Pancreas (tissue), 10 donors: Measurements from ENCODE around the gene GORASP2. TPM values are rescaled to one million over a fixed set of nuclear protein-coding genes. Genes with fewer than 3 reads are reported as not detected.

Experiments
- ATAC-seq, 4 donors: fragments of 200-7000 bp; cut with Tn5 transposase; one replicate each; pipeline versions ENCODE4 v1.8.0 to v1.9.1; 2020; ENCODE audit warnings: mild to moderate bottlenecking in 4 of 4, moderate library complexity in 4 of 4
- DNase-seq, 6 donors: peaks; one replicate each; pipeline ENCODE4 v3.0.0-alpha.2; 2020
- FAIRE-seq: peaks from 2 replicates; lab custom pipeline; 2012; peaks lifted over from hg19 to GRCh38; lab: Jason Lieb, UNC
- H3K27ac ChIP-seq, 4 donors: fragments of 200-600 bp; sonication (generic); 1 replicate in 3 of 4; 2 replicates in 1 of 4; pipeline versions ENCODE4 v1.5.0 to v1.8.0; 2020
- H3K27me3 ChIP-seq, 4 donors: fragments of 200-600 bp; one replicate each; pipeline ENCODE4 v1.8.0; 2021
- H3K36me3 ChIP-seq, 3 donors: fragments of 200-600 bp; sonication (generic) in 1 of 3; one replicate each; pipeline versions ENCODE4 v1.5.0 to v1.8.0; 2020 to 2021
- H3K4me1 ChIP-seq, 3 donors: fragments of 200-600 bp; one replicate each; pipeline ENCODE4 v1.8.0; 2021
- H3K4me3 ChIP-seq, 4 donors: fragments of 200-600 bp; sonication (generic) in 2 of 4; one replicate each; pipeline versions ENCODE4 v1.5.0 to v1.8.0; 2020 to 2021
- H3K9me3 ChIP-seq, 4 donors: fragments of 200-600 bp; one replicate each; pipeline ENCODE4 v1.8.0; 2021
- whole genome bisulfite sequencing, 2 donors: extraction: QIAGEN DNeasy Blood & Tissue Kit; methylation state at CpG; one replicate each; pipeline ENCODE4 v1.1.7; 2013; 5-methylcytosine and 5-hydroxymethylcytosine counted together
- intact Hi-C, 3 donors: fragments of 100-400 bp; cut with DNase I; formaldehyde crosslinking; loops; one replicate each; pipeline versions ENCODE4 v1.11.1 to v1.14.2; 2022
- polyA plus RNA-seq, 2 donors: library from polyadenylated mRNA; stranded (reverse); fragments of 200-250 nt; gene quantifications; one replicate each; pipeline ENCODE4 v1.2.3, GENCODE V29; 2013
- total RNA-seq, 6 donors: library from RNA; stranded (reverse); fragmentation: NEBNext Ultra II Directional in 4 of 6; extraction: Animal tissue kit (Norgen Biotek cat#: 25700) in 4 of 6; gene quantifications; one replicate each; pipeline versions ENCODE4 v1.2.1 to v1.2.4, GENCODE V29; 2021 to 2023
- TF ChIP-seq, protein P1 (sequence below), 4 donors: fragments of 200-600 bp; sonication (generic) in 3 of 4; IDR thresholded peaks; one replicate each; pipeline versions ENCODE4 v1.5.0 to v1.8.0; 2021; ENCODE audit warnings: antibody characterized with exemption in 4 of 4
- donor health status: healthy with polysubstance abuse.
- donor health status: DM: no; HTN: no; CAD: no; lungs with moderate emphysema.
- donor health status: DM: no; HTN: no; CAD: no.
- donor health status: control.
- donor health status: control.
- donor health status: Bipolar disorder and iron deficiency.
- donor health status: DM: yes; HTN: yes; CAD: no.
- donor health status: DM: no; HTN: no; CAD: no.
- donor health status: DM: no; HTN: no; CAD: no.
- donor health status: DM: yes; HTN: yes; CAD: no.

Gene GORASP2
- total and polyA plus RNA-seq, 8 donors: 22.6 to 52.4 (median 41.0) TPM

DNA sequence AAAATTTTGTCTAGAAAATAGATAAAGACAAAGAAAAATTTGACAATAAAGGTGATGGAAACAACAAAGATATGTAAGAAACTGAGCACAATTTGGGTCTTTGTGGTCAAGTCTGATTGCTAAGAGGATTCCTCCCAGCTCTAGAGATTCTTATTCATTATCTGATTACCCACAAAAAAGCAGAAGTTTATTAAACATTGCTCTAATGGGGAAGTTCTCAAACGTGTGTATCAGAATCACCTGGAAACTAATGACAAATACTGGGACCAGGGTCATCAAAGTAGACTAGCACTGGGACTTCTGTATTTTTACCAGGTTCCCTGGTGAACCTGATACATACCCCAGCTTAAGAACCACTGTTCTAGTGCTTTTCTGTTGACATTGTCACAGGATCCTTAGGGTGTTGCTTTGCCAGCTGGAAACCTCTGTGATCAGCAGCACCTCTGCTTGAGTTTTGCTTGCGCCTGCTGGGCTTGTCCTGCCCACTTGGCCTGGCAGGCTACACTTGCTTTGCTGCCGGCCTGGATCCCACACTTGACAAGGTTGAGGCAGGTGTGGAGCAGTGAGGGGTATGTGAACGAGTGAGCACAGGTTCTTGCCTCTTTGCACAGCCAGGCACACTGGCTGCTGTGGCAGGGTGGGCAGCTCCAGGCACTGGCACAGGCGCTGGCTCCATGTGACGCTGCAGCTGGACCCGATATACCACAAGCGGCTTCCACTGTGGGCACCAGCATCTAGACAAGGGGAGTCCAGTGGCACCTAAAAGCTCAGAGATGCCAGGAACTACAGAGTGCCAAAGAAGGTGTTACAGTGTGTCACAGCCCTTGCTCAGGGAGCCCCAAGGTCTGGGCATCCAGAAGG, 6.2 kb upstream of the GORASP2 start:
- 85 to 88% methylated on average over 8 of the region's 8 CpGs for WGBS, 2 donors
- no peaks in the 10 kb centered on the region for H3K36me3 ChIP-seq
- no peak overlapping the region for H3K4me3 ChIP-seq
- intact Hi-C loops: no loop called here
- FAIRE-seq: no peak
- TF ChIP-seq, protein P1, sequence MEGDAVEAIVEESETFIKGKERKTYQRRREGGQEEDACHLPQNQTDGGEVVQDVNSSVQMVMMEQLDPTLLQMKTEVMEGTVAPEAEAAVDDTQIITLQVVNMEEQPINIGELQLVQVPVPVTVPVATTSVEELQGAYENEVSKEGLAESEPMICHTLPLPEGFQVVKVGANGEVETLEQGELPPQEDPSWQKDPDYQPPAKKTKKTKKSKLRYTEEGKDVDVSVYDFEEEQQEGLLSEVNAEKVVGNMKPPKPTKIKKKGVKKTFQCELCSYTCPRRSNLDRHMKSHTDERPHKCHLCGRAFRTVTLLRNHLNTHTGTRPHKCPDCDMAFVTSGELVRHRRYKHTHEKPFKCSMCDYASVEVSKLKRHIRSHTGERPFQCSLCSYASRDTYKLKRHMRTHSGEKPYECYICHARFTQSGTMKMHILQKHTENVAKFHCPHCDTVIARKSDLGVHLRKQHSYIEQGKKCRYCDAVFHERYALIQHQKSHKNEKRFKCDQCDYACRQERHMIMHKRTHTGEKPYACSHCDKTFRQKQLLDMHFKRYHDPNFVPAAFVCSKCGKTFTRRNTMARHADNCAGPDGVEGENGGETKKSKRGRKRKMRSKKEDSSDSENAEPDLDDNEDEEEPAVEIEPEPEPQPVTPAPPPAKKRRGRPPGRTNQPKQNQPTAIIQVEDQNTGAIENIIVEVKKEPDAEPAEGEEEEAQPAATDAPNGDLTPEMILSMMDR (IDR thresholded peaks at IDR 0.05): no peak
- no peaks in the 10 kb centered on the region for H3K27me3 ChIP-seq
- DNase-seq: no peak
- no peaks in the 10 kb centered on the region for H3K4me1 ChIP-seq
- H3K27ac ChIP-seq: no peak overlapping the region
- no peaks in the 10 kb centered on the region for H3K9me3 ChIP-seq
- no peak for ATAC-seq

DNA sequence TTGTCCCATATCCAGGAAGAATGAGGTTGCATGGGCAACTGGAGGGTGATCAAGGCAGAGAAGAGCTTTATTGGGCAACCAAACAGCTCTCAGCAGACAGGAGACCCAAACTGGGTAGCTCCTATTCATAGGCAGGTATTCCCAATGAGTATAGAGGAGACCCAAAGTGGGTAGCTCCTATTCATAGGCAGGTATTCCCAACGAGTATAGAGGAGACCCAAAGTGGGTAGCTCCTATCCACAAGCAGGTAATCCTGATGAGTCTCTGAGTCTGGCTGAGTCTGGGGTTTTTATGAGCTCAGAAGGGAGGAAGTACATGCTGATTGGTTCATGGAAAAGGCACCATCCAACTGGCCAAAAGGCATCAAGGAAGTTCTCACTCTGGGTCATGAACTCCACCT, 5.3 kb upstream of the GORASP2 start:
- intact Hi-C loops: no loop called here
- Histone ChIP-seq H3K9me3 (no peaks in the 10 kb centered on the region), H3K4me3 (no peak overlapping the region), H3K4me1 (no peaks in the 10 kb centered on the region), H3K27ac (no peak overlapping the region), H3K36me3 (no peaks in the 10 kb centered on the region), H3K27me3 (no peaks in the 10 kb centered on the region)
- 75 to 87% methylated on average over 1 of the region's 1 CpG for whole genome bisulfite sequencing, 2 donors
- no peak for DNase-seq
- TF ChIP-seq, protein P1 (IDR thresholded peaks at IDR 0.05): no peak
- ATAC-seq: no peak
- no peak for FAIRE-seq

DNA sequence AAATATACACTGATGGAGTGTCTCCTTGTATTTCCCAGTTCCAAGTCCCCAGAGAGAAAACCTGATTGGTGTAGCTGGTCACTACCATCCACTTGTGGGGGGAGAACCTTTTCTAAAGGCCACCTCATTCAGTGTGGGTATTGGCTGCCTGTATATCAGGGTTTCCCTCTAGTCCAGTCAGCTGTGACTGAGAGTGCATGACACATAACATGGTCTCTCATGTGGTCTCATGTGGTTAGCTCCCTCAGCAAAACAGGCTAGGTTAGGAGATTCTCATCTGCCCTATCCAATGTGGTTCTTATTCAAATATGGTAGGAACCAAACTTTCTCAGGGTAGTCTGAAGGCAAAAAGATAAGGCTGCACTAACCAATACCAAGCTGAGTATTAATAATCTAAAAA, 4.1 kb upstream of the GORASP2 start:
- Histone ChIP-seq H3K4me3 (no peak overlapping the region), H3K9me3 (no peaks in the 10 kb centered on the region), H3K4me1 (no peaks in the 10 kb centered on the region), H3K36me3 (no peaks in the 10 kb centered on the region), H3K27ac (no peak overlapping the region), H3K27me3 (no peaks in the 10 kb centered on the region)
- ATAC-seq: no peak
- intact Hi-C loops: no loop called here
- TF ChIP-seq, protein P1 (IDR thresholded peaks at IDR 0.05): no peak
- no peak for DNase-seq
- no peak for FAIRE-seq

DNA sequence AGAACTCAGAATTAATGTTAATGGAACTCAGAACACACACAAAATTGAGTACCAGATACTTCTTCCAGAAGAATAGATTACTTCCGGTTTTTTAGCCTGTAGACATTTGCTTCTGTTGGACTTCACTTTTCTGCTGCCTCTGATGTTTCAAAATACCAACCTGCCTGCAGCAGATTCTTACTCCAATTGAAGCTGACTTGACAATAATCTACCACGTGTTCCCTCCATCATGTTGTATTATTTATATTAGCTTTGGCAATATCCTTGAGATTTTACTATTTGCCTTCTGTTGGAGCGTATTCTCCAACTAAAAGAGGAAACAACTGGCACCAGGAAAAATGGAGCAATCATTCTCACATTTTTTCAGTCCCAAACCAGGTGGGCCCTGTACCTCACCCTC, 3.1 kb upstream of the GORASP2 start:
- TF ChIP-seq, protein P1 (IDR thresholded peaks at IDR 0.05): no peak
- H3K9me3 ChIP-seq: no peaks in the 10 kb centered on the region
- H3K36me3 ChIP-seq: no peaks in the 10 kb centered on the region
- no peaks in the 10 kb centered on the region for H3K27me3 ChIP-seq
- FAIRE-seq (no peak), DNase-seq (no peak), ATAC-seq (no peak)
- no peak overlapping the region for H3K27ac ChIP-seq
- intact Hi-C loops: no loop called here
- H3K4me1 ChIP-seq: peaks cover 0 to 3% (median under 1%) of the 10 kb centered on the region in 3 donors
- no peak overlapping the region for H3K4me3 ChIP-seq
- WGBS, 2 donors: 57 to 62% methylated on average over 3 of the region's 3 CpGs

DNA sequence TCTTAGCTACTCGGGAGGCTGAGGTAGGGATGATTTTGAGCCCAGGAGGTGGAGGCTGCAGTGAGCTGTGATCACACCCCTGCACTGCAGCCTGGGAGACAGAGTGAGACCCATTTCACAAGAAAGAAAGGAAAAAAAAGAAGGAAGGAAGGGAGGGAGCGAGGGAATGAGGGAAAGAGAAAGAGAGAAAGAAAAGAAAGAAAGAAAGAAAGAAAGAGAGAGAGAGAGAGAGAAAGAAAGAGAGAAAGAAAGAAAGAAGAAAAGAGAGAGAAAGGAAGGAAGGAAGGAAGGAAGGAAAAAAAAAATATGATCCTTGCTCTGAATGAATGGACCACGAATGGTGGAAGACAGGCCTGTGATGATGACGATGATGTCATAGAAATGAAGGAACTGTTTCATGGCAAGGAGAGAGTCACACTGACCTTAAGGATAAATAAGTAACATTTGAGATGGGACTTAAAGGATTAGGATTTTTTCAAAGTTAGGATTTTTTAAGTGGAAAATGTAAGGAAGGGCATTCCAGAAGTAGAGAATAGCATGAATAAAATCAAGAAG, 2.2 kb upstream of the GORASP2 start:
- Histone ChIP-seq H3K4me3 (no peak overlapping the region), H3K36me3 (no peaks in the 10 kb centered on the region), H3K9me3 (no peaks in the 10 kb centered on the region), H3K4me1 (peaks cover 8 to 10% (median 9%) of the 10 kb centered on the region in 3 donors), H3K27ac (no peak overlapping the region), H3K27me3 (no peaks in the 10 kb centered on the region)
- WGBS, 2 donors: 91 to 96% methylated on average over 4 of the region's 4 CpGs
- no peak for FAIRE-seq
- DNase-seq: no peak
- TF ChIP-seq, protein P1 (IDR thresholded peaks at IDR 0.05): no peak
- intact Hi-C loops: no loop called here
- no peak for ATAC-seq
